Activated T-cell treated with anti-CD3 and anti-CD28 coated beads, Interleukin-2, amount 50 U/mL, for 4 hours (primary cell): ENCODE measurements around the gene AZIN2. TPM values are rescaled to one million over a fixed set of nuclear protein-coding genes. Genes with fewer than 3 reads are reported as not detected.

Experiments used
- ATAC-seq, 2 donors: fragments of 200-7000 bp; cut with Tn5 transposase; one replicate each; pipeline ENCODE4 v1.10.0; 2021
- DNase-seq: peaks from one replicate; pipeline ENCODE4 v3.0.0-alpha.2; 2020
- H3K27me3 Mint-ChIP-seq: one replicate; pipeline ENCODE4 v1.8.0; 2021; ENCODE audit warnings: low read depth, mixed read lengths
- H3K36me3 Mint-ChIP-seq: one replicate; pipeline ENCODE4 v1.8.0; 2022; ENCODE audit warnings: mixed read lengths; ENCODE audit not compliant: insufficient read depth
- H3K4me1 Mint-ChIP-seq: one replicate; pipeline ENCODE4 v1.8.0; 2021; ENCODE audit warnings: low read depth, mixed read lengths
- H3K4me3 Mint-ChIP-seq: one replicate; pipeline ENCODE4 v1.8.0; 2021; ENCODE audit warnings: mild to moderate bottlenecking, moderate library complexity, mixed read lengths
- H3K9me3 Mint-ChIP-seq: one replicate; pipeline ENCODE4 v1.8.0; 2021; ENCODE audit warnings: mixed read lengths
- total RNA-seq, 3 donors: library from RNA; stranded (reverse); gene quantifications; one replicate each; pipeline ENCODE4 v1.2.1, GENCODE V29; 2021

The AZIN2 gene
- total RNA-seq, 3 donors from 2014 or later: 0.30 to 2.2 (median 1.4) TPM

DNA sequence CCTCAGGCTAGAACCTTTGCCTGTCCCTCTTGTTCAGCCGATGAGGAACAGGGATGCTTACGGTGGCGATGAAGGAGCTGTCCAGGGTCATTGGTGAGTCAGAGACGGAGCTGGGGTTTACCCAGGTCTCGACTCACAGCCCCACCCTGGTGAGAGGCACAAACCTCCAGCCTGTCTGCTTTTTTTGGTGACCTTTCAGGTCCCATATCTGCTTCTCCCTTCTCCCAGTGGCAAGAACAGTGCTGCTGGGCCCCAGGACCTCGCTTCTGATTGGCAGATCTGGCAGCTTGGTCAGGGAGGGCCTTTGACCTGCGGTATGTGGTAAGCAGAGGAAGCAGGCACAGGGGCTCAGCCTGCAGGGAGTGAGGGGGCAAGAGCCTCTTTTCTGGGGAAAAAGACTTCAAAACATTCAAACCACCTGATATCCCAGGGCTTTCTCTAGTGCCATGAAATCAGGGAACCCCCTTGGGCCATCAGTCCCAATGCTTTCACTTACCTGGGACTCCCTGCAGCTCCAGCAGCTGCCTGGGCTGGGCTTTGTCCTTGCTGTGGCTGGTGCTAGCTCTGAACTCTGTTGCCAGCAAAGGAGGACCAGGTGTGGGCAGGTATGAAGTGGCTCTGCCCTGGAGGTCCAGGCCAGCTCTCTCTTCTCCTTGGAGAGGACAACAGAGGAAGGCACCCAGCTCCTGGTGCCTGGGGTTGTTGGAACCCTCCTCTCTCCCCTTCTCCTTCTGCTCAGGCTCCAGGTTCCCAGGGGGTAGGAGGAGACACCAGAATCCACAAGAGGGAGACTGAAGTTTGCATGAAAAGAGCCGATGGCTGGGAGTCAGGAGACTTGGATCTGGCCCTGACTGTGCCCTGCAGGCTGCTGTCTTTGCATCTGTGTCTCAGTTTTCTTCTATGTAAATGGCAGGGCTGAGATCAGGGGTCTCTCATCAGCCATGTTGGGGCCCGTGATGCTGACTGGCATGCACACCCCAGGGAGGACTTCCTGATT, 59.5 kb downstream of the AZIN2 start:
- no peaks in the 10 kb centered on the region for H3K27me3 Mint-ChIP-seq
- peaks cover 6% of the 10 kb centered on the region for H3K4me1 Mint-ChIP-seq
- DNase-seq (no peak), ATAC-seq (no peak)
- peaks cover 3% of the 10 kb centered on the region for H3K36me3 Mint-ChIP-seq
- H3K9me3 Mint-ChIP-seq: no peaks in the 10 kb centered on the region
- H3K4me3 Mint-ChIP-seq: no peak overlapping the region

DNA sequence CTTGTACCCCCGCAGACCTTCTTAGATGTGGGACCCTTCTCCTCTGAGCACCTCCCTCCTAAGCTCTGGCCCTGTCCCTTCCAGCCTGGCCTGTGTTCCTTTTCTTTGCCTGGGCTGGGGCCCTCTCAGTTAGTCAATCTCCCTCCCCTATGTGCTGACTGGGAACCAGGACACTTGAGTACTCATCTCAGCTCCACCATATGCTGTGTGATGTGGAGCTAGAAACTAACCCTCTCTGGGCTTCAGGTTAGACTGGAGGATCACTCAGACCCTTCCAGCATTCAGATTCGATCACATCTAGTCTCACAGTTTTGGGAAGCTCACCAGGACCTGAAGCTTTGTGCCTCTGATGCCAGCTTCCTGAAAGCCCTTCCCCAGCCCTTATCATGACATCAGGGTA, 60.3 kb downstream of the AZIN2 start:
- no peaks in the 10 kb centered on the region for H3K9me3 Mint-ChIP-seq
- H3K4me3 Mint-ChIP-seq: no peak overlapping the region
- no peak for ATAC-seq
- DNase-seq: no peak
- peaks cover 3% of the 10 kb centered on the region for H3K36me3 Mint-ChIP-seq
- H3K27me3 Mint-ChIP-seq: no peaks in the 10 kb centered on the region
- peaks cover 6% of the 10 kb centered on the region for H3K4me1 Mint-ChIP-seq

DNA sequence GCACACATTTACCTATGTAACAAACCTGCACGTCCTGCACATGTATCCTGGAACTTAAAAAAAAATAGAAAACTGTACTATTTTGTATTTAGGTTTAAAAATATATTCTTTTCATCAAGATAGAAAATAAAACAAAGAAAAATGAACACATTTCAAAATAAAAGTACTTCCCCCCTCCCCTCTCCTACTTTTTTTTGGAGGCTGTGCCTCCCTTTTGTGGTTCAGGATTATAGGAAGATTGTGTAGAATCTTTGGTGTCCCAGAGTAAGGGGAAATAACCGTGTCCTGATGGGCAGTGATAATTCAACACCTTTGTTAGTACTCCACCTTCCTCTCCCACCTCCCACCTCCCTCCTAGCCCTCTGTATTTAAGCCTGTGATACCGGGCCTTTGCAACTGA, 60.8 kb downstream of the AZIN2 start:
- no peak for ATAC-seq

DNA sequence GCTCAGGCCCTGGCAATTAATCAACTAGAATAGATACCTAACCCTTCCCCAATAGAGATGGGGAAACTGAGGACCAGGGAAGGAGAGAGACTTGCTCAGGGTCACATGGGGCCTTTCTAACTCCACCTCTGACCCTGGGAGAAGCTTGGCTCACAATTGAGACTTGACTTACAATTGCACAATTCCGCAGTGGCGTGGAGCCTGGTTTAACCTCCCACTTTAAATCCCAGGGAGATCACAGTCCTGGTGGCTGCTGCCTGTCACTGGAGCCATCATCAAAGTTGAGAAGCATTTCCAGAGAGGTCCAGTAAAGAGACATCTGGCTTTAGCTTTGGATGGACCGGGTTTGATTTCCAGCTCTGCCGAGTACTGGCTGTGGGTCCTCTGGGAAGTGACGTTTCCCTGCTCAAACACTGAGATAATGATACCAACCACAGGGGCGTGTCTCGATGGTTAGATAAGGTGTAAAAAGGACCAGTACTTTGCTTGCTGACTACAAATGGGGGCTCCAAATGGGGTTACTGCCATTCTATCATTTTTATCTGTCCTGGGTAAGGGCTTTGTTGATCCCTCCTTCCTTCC, 61.6 kb downstream of the AZIN2 start:
- H3K27me3 Mint-ChIP-seq: no peaks in the 10 kb centered on the region
- peaks cover 6% of the 10 kb centered on the region for H3K4me1 Mint-ChIP-seq
- no peak overlapping the region for H3K4me3 Mint-ChIP-seq
- DNase-seq: no peak
- peaks cover 10% of the 10 kb centered on the region for H3K36me3 Mint-ChIP-seq
- no peak for ATAC-seq
- no peaks in the 10 kb centered on the region for H3K9me3 Mint-ChIP-seq

More for the DNA sequence above, 60.8 kb downstream of the AZIN2 start:
- Mint-ChIP-seq H3K9me3 (no peaks in the 10 kb centered on the region), H3K36me3 (peaks cover 6% of the 10 kb centered on the region), H3K27me3 (no peaks in the 10 kb centered on the region), H3K4me1 (peaks cover 6% of the 10 kb centered on the region), H3K4me3 (no peak overlapping the region)
- DNase-seq: no peak

DNA sequence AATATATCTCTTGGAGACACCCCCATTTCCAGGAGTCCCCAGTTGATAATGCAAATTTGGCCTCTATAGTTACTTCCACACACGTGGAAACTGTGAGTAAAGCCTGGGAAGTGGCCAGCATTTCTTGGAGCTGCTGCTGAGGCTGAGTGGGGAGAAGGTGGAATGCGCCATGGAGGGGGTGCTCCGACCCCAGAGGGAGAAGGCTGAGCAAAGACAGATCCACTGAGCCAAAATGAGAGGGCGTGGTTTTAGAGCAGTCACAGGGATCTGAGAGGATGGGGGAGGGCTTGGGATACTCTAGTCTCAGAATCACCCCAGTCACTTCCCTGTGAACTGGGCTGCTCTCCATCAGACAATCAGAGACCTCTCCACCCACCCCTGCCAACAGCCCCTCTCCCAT, 62.2 kb downstream of the AZIN2 start:
- Mint-ChIP-seq H3K4me1 (peaks cover 6% of the 10 kb centered on the region), H3K36me3 (peaks cover 10% of the 10 kb centered on the region), H3K9me3 (no peaks in the 10 kb centered on the region), H3K27me3 (no peaks in the 10 kb centered on the region), H3K4me3 (no peak overlapping the region)
- no peak for ATAC-seq
- no peak for DNase-seq

DNA sequence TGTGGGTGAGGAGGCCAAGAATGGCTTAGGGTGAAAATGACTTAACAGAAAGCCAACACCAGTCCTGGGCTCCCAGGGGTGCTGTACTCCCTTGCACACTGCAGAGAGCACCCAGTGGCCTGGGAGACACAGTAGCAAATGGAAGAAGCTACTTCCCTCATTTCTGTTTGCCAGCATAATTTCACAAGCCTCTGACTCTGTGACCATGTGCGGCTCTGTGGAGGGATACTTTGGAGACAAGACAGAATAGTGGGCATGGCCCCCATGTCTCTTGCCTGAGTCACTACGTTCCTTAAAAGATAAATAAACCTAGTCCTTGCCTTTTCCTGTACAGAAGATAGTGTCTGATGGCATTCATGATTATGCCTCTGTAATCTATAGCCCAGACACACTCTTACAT, 62.7 kb downstream of the AZIN2 start:
- H3K27me3 Mint-ChIP-seq: no peaks in the 10 kb centered on the region
- DNase-seq (no peak), ATAC-seq (no peak)
- peaks cover 10% of the 10 kb centered on the region for H3K36me3 Mint-ChIP-seq
- no peaks in the 10 kb centered on the region for H3K9me3 Mint-ChIP-seq
- peaks cover 6% of the 10 kb centered on the region for H3K4me1 Mint-ChIP-seq
- no peak overlapping the region for H3K4me3 Mint-ChIP-seq

DNA sequence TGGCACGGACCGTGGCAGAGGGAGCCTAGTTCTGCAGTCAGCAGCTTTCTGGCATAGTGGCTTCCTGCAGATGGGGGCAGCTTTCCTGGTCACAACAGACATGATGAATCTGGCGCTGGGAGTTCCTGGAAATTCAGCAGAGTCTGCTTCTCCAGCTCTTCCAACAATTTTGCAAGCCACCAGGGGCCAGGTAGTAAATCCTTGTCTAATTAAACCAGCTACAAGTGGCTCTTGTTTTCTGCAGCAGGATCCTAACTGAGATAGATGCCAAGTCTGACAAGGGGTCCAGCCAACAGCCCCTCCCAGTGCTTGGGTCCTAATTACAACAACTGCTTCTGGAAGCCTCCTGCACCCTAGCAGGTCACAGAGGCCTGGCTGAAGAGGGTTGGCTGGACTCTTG, 65.0 kb downstream of the AZIN2 start:
- Mint-ChIP-seq H3K4me3 (no peak overlapping the region), H3K36me3 (peaks cover 10% of the 10 kb centered on the region), H3K4me1 (peaks cover 4% of the 10 kb centered on the region), H3K9me3 (no peaks in the 10 kb centered on the region), H3K27me3 (no peaks in the 10 kb centered on the region)
- DNase-seq (no peak), ATAC-seq (no peak)

DNA sequence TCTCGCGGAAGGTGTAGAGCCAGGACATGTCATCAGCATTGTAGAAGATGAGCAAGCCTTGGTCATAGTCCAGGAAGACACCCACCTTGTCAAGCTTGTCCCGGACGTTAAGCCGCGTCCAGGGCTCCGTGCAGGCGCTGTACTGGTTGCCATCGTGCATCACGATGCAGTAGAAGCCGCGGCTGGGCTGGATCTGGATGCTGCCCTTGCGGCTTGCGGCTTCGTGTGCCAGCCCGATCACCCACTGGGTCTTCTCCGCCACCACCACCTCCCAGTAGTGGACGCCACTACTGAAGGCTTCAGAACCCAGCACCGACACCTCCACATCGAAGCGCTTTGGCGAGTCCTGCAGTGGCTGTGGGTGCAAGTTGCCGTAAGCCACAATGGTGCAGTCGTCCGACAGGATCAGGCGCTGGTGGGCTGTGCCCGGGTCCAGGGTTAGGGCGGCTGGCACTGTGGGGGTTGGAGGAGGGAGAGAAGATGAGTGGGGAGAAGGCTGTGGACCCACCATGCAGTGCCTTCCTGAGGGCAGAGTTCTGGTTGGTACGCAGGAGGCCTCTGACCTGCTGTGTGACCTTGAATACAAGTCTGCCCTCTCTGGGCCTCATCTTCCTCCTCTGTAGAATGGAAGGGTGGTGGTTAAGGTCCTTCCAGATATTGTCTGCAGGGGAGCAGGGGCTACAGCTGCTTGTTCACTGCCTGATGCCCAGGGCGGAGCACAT, 66.5 kb downstream of the AZIN2 start:
- H3K36me3 Mint-ChIP-seq: peaks cover 10% of the 10 kb centered on the region
- ATAC-seq (no peak), DNase-seq (no peak)
- H3K4me1 Mint-ChIP-seq: no peaks in the 10 kb centered on the region
- no peaks in the 10 kb centered on the region for H3K27me3 Mint-ChIP-seq
- H3K4me3 Mint-ChIP-seq: no peak overlapping the region
- H3K9me3 Mint-ChIP-seq: no peaks in the 10 kb centered on the region

DNA sequence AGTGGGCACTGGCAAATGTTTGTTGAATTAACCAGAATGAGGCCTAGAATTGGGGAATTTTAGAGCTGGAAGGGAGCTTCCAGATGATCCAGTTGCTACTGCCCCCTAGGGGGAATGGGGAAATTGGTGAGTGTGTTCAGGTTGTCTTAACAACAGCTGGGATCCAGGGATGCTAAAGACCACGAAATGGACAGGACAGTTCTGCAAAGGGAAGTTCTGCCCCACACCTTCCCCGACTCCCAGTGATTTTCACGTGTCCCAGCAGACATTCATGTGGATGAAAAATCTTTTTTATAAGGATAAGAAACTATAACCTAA, 67.0 kb downstream of the AZIN2 start:
- ATAC-seq (no peak), DNase-seq (no peak)
- Mint-ChIP-seq H3K4me1 (no peaks in the 10 kb centered on the region), H3K27me3 (no peaks in the 10 kb centered on the region), H3K36me3 (peaks cover 9% of the 10 kb centered on the region), H3K4me3 (no peak overlapping the region), H3K9me3 (no peaks in the 10 kb centered on the region)

DNA sequence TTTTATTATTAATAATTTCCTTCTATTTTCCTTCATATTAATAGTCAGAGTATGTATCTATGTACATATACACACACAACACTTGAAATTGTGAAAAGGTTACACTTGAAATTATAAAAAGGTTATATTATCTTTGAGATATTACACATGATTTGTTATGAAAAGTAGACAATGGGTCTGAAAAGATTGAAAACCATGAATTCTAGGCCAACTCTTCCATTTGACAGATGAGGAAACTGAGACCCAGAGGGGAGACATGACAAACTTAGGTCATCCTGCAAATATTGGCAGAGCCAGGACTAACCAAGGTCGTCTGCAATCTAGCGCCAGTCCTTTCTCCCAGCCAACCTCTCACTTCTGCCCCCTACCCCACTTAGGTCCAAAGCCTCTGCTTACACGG, 67.7 kb downstream of the AZIN2 start:
- Mint-ChIP-seq H3K4me1 (no peaks in the 10 kb centered on the region), H3K4me3 (no peak overlapping the region), H3K27me3 (no peaks in the 10 kb centered on the region), H3K9me3 (no peaks in the 10 kb centered on the region), H3K36me3 (peaks cover 6% of the 10 kb centered on the region)
- ATAC-seq: no peak
- no peak for DNase-seq

DNA sequence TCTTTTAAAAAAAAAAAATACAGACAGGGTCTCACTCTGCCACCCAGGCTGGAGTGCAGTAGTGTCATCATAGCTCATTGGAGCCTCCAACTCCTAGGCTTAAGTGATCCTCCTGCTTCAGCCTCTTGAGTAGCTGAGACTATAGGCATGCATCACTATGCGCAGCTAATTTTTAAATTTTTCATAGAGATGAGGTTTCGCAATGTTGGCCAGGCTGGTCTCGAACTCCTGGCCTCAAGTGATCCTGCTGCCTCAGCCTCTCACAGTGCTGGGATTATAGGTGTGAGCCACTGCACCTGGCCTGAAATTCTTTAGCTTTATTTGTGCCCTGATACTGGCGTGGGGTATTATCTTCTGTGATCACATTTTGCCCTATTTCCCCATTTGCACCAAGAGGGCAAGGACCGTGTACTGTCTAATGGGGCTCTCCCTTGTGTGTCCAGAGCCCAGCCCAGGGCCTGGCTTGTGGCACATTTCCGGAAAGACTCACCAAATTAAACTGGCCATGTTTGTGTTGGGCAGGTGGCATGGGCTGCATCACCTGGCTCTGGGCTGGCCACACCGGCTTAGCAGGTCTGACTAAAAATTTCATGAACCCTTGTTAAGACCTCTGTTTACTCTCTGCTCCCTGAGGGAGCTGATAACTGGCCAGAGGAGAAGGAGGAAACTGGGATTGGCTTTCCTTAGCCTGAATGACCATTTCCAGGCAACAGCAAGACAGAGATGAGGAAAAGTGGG, 68.7 kb downstream of the AZIN2 start:
- Mint-ChIP-seq H3K27me3 (no peaks in the 10 kb centered on the region), H3K36me3 (peaks cover 9% of the 10 kb centered on the region), H3K9me3 (no peaks in the 10 kb centered on the region), H3K4me3 (no peak overlapping the region), H3K4me1 (no peaks in the 10 kb centered on the region)
- DNase-seq (no peak), ATAC-seq (no peak)

DNA sequence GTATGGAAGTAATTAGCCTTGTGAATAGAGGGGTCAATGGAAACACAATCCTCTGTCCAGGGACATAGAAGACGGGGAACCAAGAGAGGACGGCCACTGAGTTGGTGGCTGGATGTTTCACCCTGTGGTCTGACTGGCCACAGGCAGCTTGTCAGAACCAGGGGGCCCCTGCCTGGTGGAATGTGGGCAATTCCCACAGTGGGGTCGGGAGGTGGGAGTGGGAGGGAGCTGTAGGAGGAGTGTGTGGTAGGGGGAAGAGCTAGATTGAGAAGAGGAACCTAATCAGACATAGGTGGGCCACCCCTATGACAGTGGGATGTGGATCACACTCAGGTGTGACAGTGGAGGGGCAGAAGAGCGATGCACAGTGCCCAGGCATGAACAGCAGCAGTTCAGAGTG, 69.6 kb downstream of the AZIN2 start:
- Mint-ChIP-seq H3K36me3 (peaks cover 9% of the 10 kb centered on the region), H3K4me1 (no peaks in the 10 kb centered on the region), H3K27me3 (no peaks in the 10 kb centered on the region), H3K4me3 (no peak overlapping the region), H3K9me3 (no peaks in the 10 kb centered on the region)
- no peak for ATAC-seq
- no peak for DNase-seq

DNA sequence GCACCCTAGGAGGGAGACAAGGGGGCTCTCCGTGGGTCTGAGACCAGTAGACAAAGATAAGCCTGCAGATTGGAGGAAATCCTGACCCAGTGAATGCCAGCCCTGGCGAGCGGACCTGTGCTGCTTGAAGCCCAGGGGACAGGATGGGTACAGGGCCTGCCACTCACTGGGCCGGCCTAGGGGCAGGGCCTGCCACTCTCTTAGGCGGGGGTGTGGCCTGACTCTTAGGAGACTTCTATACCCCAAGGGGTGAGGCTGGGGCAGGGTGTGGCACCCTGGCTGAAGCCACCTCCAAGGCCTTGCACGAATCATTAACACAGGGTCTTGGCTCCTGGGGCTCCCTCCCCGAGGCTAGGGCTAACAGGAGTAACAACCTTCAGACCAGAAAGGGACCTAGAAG, 70.2 kb downstream of the AZIN2 start:
- no peaks in the 10 kb centered on the region for H3K4me1 Mint-ChIP-seq
- no peak overlapping the region for H3K4me3 Mint-ChIP-seq
- no peak for DNase-seq
- H3K9me3 Mint-ChIP-seq: no peaks in the 10 kb centered on the region
- H3K27me3 Mint-ChIP-seq: no peaks in the 10 kb centered on the region
- ATAC-seq: no peak
- H3K36me3 Mint-ChIP-seq: peaks cover 9% of the 10 kb centered on the region

DNA sequence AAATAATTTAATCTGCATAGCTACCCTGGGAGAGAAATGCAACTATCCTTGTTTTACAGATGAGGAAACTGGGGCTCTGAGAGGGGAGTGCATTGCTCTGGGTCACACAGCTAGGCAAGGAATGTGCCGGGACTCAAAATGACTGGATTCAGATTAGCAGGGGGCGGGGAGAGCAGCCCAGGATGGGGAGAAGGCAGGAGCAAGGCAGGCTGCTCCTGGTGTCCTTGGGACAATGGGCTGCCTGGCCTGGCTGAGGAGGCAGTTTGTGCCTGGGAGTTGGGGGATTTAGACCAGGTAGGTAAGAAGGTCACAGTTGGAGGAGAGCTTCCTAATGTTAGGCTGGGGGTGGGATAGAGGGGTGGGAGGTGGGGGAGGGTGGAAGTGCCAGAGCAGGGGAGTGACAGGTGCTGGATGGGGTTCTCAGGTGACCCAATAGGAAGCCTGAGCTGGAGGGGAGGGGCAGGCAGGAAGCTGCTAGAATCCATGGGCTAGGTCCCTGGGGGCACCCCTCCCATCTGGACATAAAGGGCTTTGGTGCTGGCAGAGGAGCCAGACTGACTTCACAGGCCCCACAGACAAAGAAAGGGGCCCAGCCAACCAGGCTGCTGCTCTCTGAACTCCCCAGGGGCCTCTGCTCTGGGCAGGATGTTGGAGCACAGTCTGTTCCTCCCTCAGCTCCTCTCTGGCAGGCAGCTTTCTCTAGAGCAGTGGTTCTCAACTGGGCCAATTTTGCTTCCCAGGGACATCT, 71.9 kb downstream of the AZIN2 start:
- H3K9me3 Mint-ChIP-seq: no peaks in the 10 kb centered on the region
- H3K4me1 Mint-ChIP-seq: no peaks in the 10 kb centered on the region
- DNase-seq (no peak), ATAC-seq (no peak)
- H3K27me3 Mint-ChIP-seq: no peaks in the 10 kb centered on the region
- H3K36me3 Mint-ChIP-seq: peaks cover 8% of the 10 kb centered on the region
- no peak overlapping the region for H3K4me3 Mint-ChIP-seq
